Pancreas (tissue), 10 donors: Measurements from ENCODE around the gene RARB. TPM values are rescaled to one million over a fixed set of nuclear protein-coding genes. Genes with fewer than 3 reads are reported as not detected.

ENCODE experiments used
- ATAC-seq, 4 donors: fragments of 200-7000 bp; cut with Tn5 transposase; one replicate each; pipeline versions ENCODE4 v1.8.0 to v1.9.1; 2020; ENCODE audit warnings: mild to moderate bottlenecking in 4 of 4, moderate library complexity in 4 of 4
- DNase-seq, 6 donors: peaks; one replicate each; pipeline ENCODE4 v3.0.0-alpha.2; 2020
- FAIRE-seq: peaks from 2 replicates; lab custom pipeline; 2012; peaks lifted over from hg19 to GRCh38; lab: Jason Lieb, UNC
- H3K27ac ChIP-seq, 4 donors: fragments of 200-600 bp; sonication (generic); 1 replicate in 3 of 4; 2 replicates in 1 of 4; pipeline versions ENCODE4 v1.5.0 to v1.8.0; 2020
- H3K27me3 ChIP-seq, 4 donors: fragments of 200-600 bp; one replicate each; pipeline ENCODE4 v1.8.0; 2021
- H3K36me3 ChIP-seq, 3 donors: fragments of 200-600 bp; sonication (generic) in 1 of 3; one replicate each; pipeline versions ENCODE4 v1.5.0 to v1.8.0; 2020 to 2021
- H3K4me1 ChIP-seq, 3 donors: fragments of 200-600 bp; one replicate each; pipeline ENCODE4 v1.8.0; 2021
- H3K4me3 ChIP-seq, 4 donors: fragments of 200-600 bp; sonication (generic) in 2 of 4; one replicate each; pipeline versions ENCODE4 v1.5.0 to v1.8.0; 2020 to 2021
- H3K9me3 ChIP-seq, 4 donors: fragments of 200-600 bp; one replicate each; pipeline ENCODE4 v1.8.0; 2021
- CTCF ChIP-seq, 4 donors: fragments of 200-600 bp; sonication (generic) in 3 of 4; IDR thresholded peaks; one replicate each; pipeline versions ENCODE4 v1.5.0 to v1.8.0; 2021; ENCODE audit warnings: antibody characterized with exemption in 4 of 4
- WGBS, 2 donors: extraction: QIAGEN DNeasy Blood & Tissue Kit; methylation state at CpG; one replicate each; pipeline ENCODE4 v1.1.7; 2013; 5-methylcytosine and 5-hydroxymethylcytosine counted together
- intact Hi-C, 3 donors: fragments of 100-400 bp; cut with DNase I; formaldehyde crosslinking; loops; one replicate each; pipeline versions ENCODE4 v1.11.1 to v1.14.2; 2022
- polyA plus RNA-seq, 2 donors: library from polyadenylated mRNA; stranded (reverse); fragments of 200-250 nt; gene quantifications; one replicate each; pipeline ENCODE4 v1.2.3, GENCODE V29; 2013
- total RNA-seq, 6 donors: library from RNA; stranded (reverse); fragmentation: NEBNext Ultra II Directional in 4 of 6; extraction: Animal tissue kit (Norgen Biotek cat#: 25700) in 4 of 6; gene quantifications; one replicate each; pipeline versions ENCODE4 v1.2.1 to v1.2.4, GENCODE V29; 2021 to 2023
- donor health status: healthy with polysubstance abuse.
- donor health status: DM: no; HTN: no; CAD: no; lungs with moderate emphysema.
- donor health status: DM: no; HTN: no; CAD: no.
- donor health status: control.
- donor health status: control.
- donor health status: Bipolar disorder and iron deficiency.
- donor health status: DM: yes; HTN: yes; CAD: no.
- donor health status: DM: no; HTN: no; CAD: no.
- donor health status: DM: no; HTN: no; CAD: no.
- donor health status: DM: yes; HTN: yes; CAD: no.

RARB gene
- total and polyA plus RNA-seq, 8 donors = 0.49 to 3.3 (median 0.75) TPM

GRCh38 chr3:25495304-25495703, 67.2 kb downstream of the RARB start:
- Histone ChIP-seq H3K4me3 (no peak overlapping the region), H3K4me1 (no peaks in the 10 kb centered on the region), H3K27me3 (no peaks in the 10 kb centered on the region), H3K36me3 (no peaks in the 10 kb centered on the region), H3K9me3 (no peaks in the 10 kb centered on the region), H3K27ac (no peak overlapping the region)
- DNase-seq = no peak
- TF ChIP-seq CTCF (IDR thresholded peaks at IDR 0.05) = no peak
- no peak for FAIRE-seq
- no peak for ATAC-seq
- intact Hi-C loops = no loop called here
- WGBS, 2 donors = 63 to 88% methylated on average over 1 of the region's 1 CpG

- Histone ChIP-seq H3K27ac (no peak overlapping the region), H3K27me3 (no peaks in the 10 kb centered on the region), H3K36me3 (no peaks in the 10 kb centered on the region), H3K4me1 (no peaks in the 10 kb centered on the region), H3K4me3 (no peak overlapping the region), H3K9me3 (no peaks in the 10 kb centered on the region)
- 76 to 82% methylated on average over 5 of the region's 5 CpGs for WGBS, 2 donors
- intact Hi-C loops = no loop called here
- no peak for ATAC-seq
- no peak for TF ChIP-seq CTCF (IDR thresholded peaks at IDR 0.05)
- FAIRE-seq = no peak
- no peak for DNase-seq
These were observed 67.7 kb downstream of the RARB start for GRCh38 chr3:25495726-25496253.

- DNase-seq (no peak), ATAC-seq (no peak), FAIRE-seq (no peak)
- H3K4me1 ChIP-seq = no peaks in the 10 kb centered on the region
- 83 to 96% methylated on average over 10 of the region's 10 CpGs for WGBS, 2 donors
- intact Hi-C loops = no loop called here
- TF ChIP-seq CTCF (IDR thresholded peaks at IDR 0.05) = no peak
- no peaks in the 10 kb centered on the region for H3K36me3 ChIP-seq
- H3K27me3 ChIP-seq = no peaks in the 10 kb centered on the region
- no peak overlapping the region for H3K4me3 ChIP-seq
- H3K27ac ChIP-seq = no peak overlapping the region
- H3K9me3 ChIP-seq = no peaks in the 10 kb centered on the region
These were observed 69.0 kb downstream of the RARB start for GRCh38 chr3:25497096-25497495.

GRCh38 chr3:25500706-25501210, 72.7 kb downstream of the RARB start:
- intact Hi-C loops = no loop called here
- no peak for DNase-seq
- TF ChIP-seq CTCF (IDR thresholded peaks at IDR 0.05) = no peak

GRCh38 chr3:25502233-25502632, 74.2 kb downstream of the RARB start:
- intact Hi-C loops = no loop called here
- no peak overlapping the region for H3K4me3 ChIP-seq
- no peaks in the 10 kb centered on the region for H3K4me1 ChIP-seq
- WGBS, 2 donors = 60 to 81% methylated on average over 1 of the region's 1 CpG
- H3K36me3 ChIP-seq = no peaks in the 10 kb centered on the region
- no peak overlapping the region for H3K27ac ChIP-seq
- no peaks in the 10 kb centered on the region for H3K27me3 ChIP-seq
- no peak for ATAC-seq
- no peaks in the 10 kb centered on the region for H3K9me3 ChIP-seq
- TF ChIP-seq CTCF (IDR thresholded peaks at IDR 0.05) = no peak
- DNase-seq = no peak
- FAIRE-seq = no peak

More at GRCh38 chr3:25500706-25501210, 72.7 kb downstream of the RARB start:
- Histone ChIP-seq H3K27me3 (no peaks in the 10 kb centered on the region), H3K36me3 (no peaks in the 10 kb centered on the region), H3K4me1 (no peaks in the 10 kb centered on the region), H3K4me3 (no peak overlapping the region), H3K27ac (no peak overlapping the region), H3K9me3 (no peaks in the 10 kb centered on the region)
- WGBS, 2 donors = 50 to 52% methylated on average over 5 of the region's 5 CpGs
- ATAC-seq (no peak), FAIRE-seq (no peak)
